Ovary (tissue), 3 donors: ENCODE measurements around the gene GABBR2.

Experiments
- CTCF ChIP-seq, 3 donors: fragments of 450-650 bp in 2 of 3; fragments of 200-600 bp in 1 of 3; IDR thresholded peaks; one replicate each; pipeline versions ENCODE4 v1.5.1 to v1.8.0; 2016 to 2022; ENCODE audit warnings: antibody characterized with exemption in 3 of 3, mild to moderate bottlenecking in 1 of 3
- EP300 ChIP-seq: sonication (generic); formaldehyde crosslinking; IDR thresholded peaks from one replicate; pipeline ENCODE4 v1.6.1; 2017; ENCODE audit warnings: antibody characterized with exemption
- POLR2A ChIP-seq: fragments of 450-650 bp; IDR thresholded peaks from one replicate; pipeline ENCODE4 v1.6.1; 2017; ENCODE audit warnings: antibody characterized with exemption, mild to moderate bottlenecking, moderate library complexity
- donor health status: DM: no; HTN: no; CAD: no.

- no peak for TF ChIP-seq CTCF (IDR thresholded peaks at IDR 0.05)
- no peak for TF ChIP-seq EP300
- TF ChIP-seq POLR2A: no peak
These were observed 248.0 kb downstream of the GABBR2 start for GRCh38 chr9:98460704-98461103.
